Measurements from ENCODE around the gene IQSEC3.

Gene IQSEC3

GRCh38 chr12:84056-84455, 17.5 kb downstream of the IQSEC3 start:
- DNase-seq: peak; percentile 14

GRCh38 chr12:85191-85666, 18.7 kb downstream of the IQSEC3 start:
- DNase-seq: no peak

- DNase-seq: no peak
Observed at GRCh38 chr12:87315-87714, 20.7 kb downstream of the IQSEC3 start.

- no peak for DNase-seq
Observed at GRCh38 chr12:87856-88255, 21.3 kb downstream of the IQSEC3 start.

GRCh38 chr12:89653-90052, 23.1 kb downstream of the IQSEC3 start:
- no peak for DNase-seq

- no peak for DNase-seq
Observed at GRCh38 chr12:91213-91612, 24.6 kb downstream of the IQSEC3 start.

- DNase-seq: peak; percentile 18
Observed at GRCh38 chr12:93266-94005, 26.9 kb downstream of the IQSEC3 start.

GRCh38 chr12:96543-96942, 30.0 kb downstream of the IQSEC3 start:
- DNase-seq: no peak

- no peak for DNase-seq
Observed at GRCh38 chr12:98924-99352, 32.4 kb downstream of the IQSEC3 start.

GRCh38 chr12:99605-100004, 33.0 kb downstream of the IQSEC3 start:
- no peak for DNase-seq

GRCh38 chr12:101969-102878, 35.7 kb downstream of the IQSEC3 start:
- DNase-seq: peak; percentile 15

GRCh38 chr12:102879-103168, 36.3 kb downstream of the IQSEC3 start:
- DNase-seq: no peak

- peak; percentile 36 for DNase-seq
Observed at GRCh38 chr12:103169-103981, 36.8 kb downstream of the IQSEC3 start.

GRCh38 chr12:104551-105081, 38.0 kb downstream of the IQSEC3 start:
- DNase-seq: peak; percentile 74

- DNase-seq: no peak
Observed at GRCh38 chr12:105696-106095, 39.1 kb downstream of the IQSEC3 start.

- DNase-seq: peak; percentile 24
Observed at GRCh38 chr12:106118-106591, 39.6 kb downstream of the IQSEC3 start.

GRCh38 chr12:108594-108993, 42.0 kb downstream of the IQSEC3 start:
- peak; percentile 54 for DNase-seq

- no peak for DNase-seq
Observed at GRCh38 chr12:109446-109845, 42.9 kb downstream of the IQSEC3 start.

- peak; percentile 30 for DNase-seq
Observed at GRCh38 chr12:109872-110271, 43.3 kb downstream of the IQSEC3 start.

GRCh38 chr12:111699-112493, 45.3 kb downstream of the IQSEC3 start:
- DNase-seq: peak; percentile 54

- no peak for DNase-seq
Observed at GRCh38 chr12:113347-113746, 46.8 kb downstream of the IQSEC3 start.
